Erythroblast (primary cell): ENCODE results near the gene RBM10.

Experiments
- GATA1 ChIP-seq: IDR thresholded peaks from 2 replicates; pipeline ENCODE4 v1.6.1; 2011; ENCODE audit warnings: low read depth, mild to moderate bottlenecking, control low read depth, low read length, moderate library complexity
- POLR2A ChIP-seq: IDR thresholded peaks from 2 replicates; pipeline ENCODE4 v1.6.1; 2011; ENCODE audit warnings: mild to moderate bottlenecking, low read length

DNA sequence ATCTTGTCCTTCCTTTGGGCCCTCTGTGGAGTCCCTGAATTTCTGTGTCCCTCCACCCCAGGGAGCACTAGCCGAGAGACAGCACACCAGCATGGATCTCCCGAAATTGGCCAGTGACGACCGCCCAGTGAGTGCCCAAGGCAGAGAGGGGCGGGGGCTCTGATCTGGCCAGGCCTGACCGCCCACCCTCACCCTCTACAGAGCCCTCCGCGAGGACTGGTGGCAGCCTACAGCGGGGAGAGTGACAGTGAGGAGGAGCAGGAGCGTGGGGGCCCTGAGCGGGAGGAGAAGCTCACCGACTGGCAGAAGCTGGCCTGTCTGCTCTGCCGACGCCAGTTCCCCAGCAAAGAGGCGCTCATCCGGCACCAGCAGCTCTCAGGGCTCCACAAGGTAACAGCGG lies 40.2 kb downstream of the RBM10 start:
- TF ChIP-seq POLR2A (no peak), GATA1 (no peak)
